Gastroesophageal sphincter (tissue), 4 donors: ENCODE results near the gene NNAT. TPM values are rescaled to one million over a fixed set of nuclear protein-coding genes. Genes with fewer than 3 reads are reported as not detected.

ENCODE experiments used
- ATAC-seq: fragments of 150-250 bp; one replicate; pipeline ENCODE4 v1.9.1; 2016; ENCODE audit warnings: mild to moderate bottlenecking, moderate library complexity
- H3K27ac ChIP-seq, 4 donors: fragments of 200-600 bp; sonication (generic) in 3 of 4; 1 replicate in 3 of 4; 2 replicates in 1 of 4; pipeline ENCODE4 v1.5.1; 2016 to 2019
- H3K27me3 ChIP-seq: fragments of 200-600 bp; sonication (generic); one replicate; pipeline ENCODE4 v1.5.1; 2019
- H3K36me3 ChIP-seq, 2 donors: fragments of 200-600 bp; sonication (generic); one replicate each; pipeline ENCODE4 v1.5.1; 2019; ENCODE audit warnings: control low read depth in 1 of 2
- H3K4me1 ChIP-seq, 3 donors: fragments of 200-600 bp; sonication (generic); 1 replicate in 2 of 3; 2 replicates in 1 of 3; pipeline ENCODE4 v1.5.1; 2016 to 2019; ENCODE audit warnings: control low read depth in 2 of 3
- H3K4me3 ChIP-seq, 2 donors: fragments of 200-600 bp; sonication (generic); one replicate each; pipeline ENCODE4 v1.5.1; 2019; ENCODE audit warnings: mild to moderate bottlenecking in 1 of 2, moderate library complexity in 1 of 2
- H3K9me3 ChIP-seq, 3 donors: fragments of 200-600 bp; sonication (generic); one replicate each; pipeline ENCODE4 v1.5.1; 2017 to 2019; ENCODE audit warnings: control low read depth in 2 of 3
- CTCF ChIP-seq, 4 experiments: fragments of 200-600 bp in 2 of 4; fragments of 450-650 bp in 2 of 4; sonication (generic) in 1 of 4; IDR thresholded peaks; one replicate each; pipeline ENCODE4 v1.5.1; 2017 to 2019; ENCODE audit warnings: antibody characterized with exemption in 4 of 4, mild to moderate bottlenecking in 2 of 4, moderate library complexity in 2 of 4
- EP300 ChIP-seq: sonication (generic); formaldehyde crosslinking; IDR thresholded peaks from one replicate; pipeline ENCODE4 v1.6.1; 2017; ENCODE audit warnings: antibody characterized with exemption, mild to moderate bottlenecking
- POLR2A ChIP-seq, 2 donors: fragments of 450-650 bp; IDR thresholded peaks; one replicate each; pipeline ENCODE4 v1.6.1; 2017; ENCODE audit warnings: antibody characterized with exemption in 2 of 2, mild to moderate bottlenecking in 2 of 2, moderate library complexity in 1 of 2
- POLR2AphosphoS5 ChIP-seq: sonication (generic); formaldehyde crosslinking; IDR thresholded peaks from one replicate; pipeline ENCODE4 v1.6.1; 2017; ENCODE audit warnings: antibody characterized with exemption
- WGBS, 2 donors: methylation state at CpG; one replicate each; pipeline ENCODE4 v1.1.5; 2018; ENCODE audit warnings: low coverage in 1 of 2; 5-methylcytosine and 5-hydroxymethylcytosine counted together
- total RNA-seq, 4 donors: library from RNA; depleted of rRNA; stranded (reverse); fragments of >200 nt; gene quantifications; one replicate each; pipeline ENCODE4 v1.1.0, GENCODE V29; 2016

NNAT gene
- total RNA-seq, 4 donors from 2014 or later: 3.3 to 8.8 (median 7.7) TPM

- ATAC-seq: no peak
These were observed 5.2 kb upstream of the NNAT start for GRCh38 chr20:37515876-37516275.

GRCh38 chr20:37516811-37517750, 4.0 kb upstream of the NNAT start:
- peak overlapping the region in 3 of 4 donors; percentile 75 to 98 (median 84) for H3K27ac ChIP-seq
- no peak for TF ChIP-seq POLR2AphosphoS5
- no peak for TF ChIP-seq POLR2A (IDR thresholded peaks at IDR 0.05)
- no peak for TF ChIP-seq CTCF (IDR thresholded peaks at IDR 0.05)
- no peak for TF ChIP-seq EP300
- H3K27me3 ChIP-seq: no peaks in the 10 kb centered on the region
- H3K4me3 ChIP-seq: no peak overlapping the region
- no peaks in the 10 kb centered on the region for H3K9me3 ChIP-seq
- ATAC-seq: no peak
- peaks cover 0 to 69% (median 18%) of the 10 kb centered on the region in 3 donors for H3K4me1 ChIP-seq
- WGBS, 2 donors: 30 to 59% methylated on average over 4 to 13 of the region's 13 CpGs
- peaks cover 0 to 73% of the 10 kb centered on the region in 2 donors for H3K36me3 ChIP-seq

More at GRCh38 chr20:37515876-37516275, 5.2 kb upstream of the NNAT start:
- Histone ChIP-seq H3K27me3 (no peaks in the 10 kb centered on the region), H3K27ac (no peak overlapping the region), H3K4me1 (peaks cover 0 to 57% (median 18%) of the 10 kb centered on the region in 3 donors), H3K36me3 (peaks cover 0 to 81% of the 10 kb centered on the region in 2 donors), H3K4me3 (no peak overlapping the region), H3K9me3 (no peaks in the 10 kb centered on the region)
- TF ChIP-seq POLR2A (IDR thresholded peaks at IDR 0.05): no peak
- no peak for TF ChIP-seq POLR2AphosphoS5
- no peak for TF ChIP-seq CTCF (IDR thresholded peaks at IDR 0.05)
- no peak for TF ChIP-seq EP300
- WGBS, 2 donors: 65 to 74% methylated on average over 2 to 4 of the region's 4 CpGs

- Histone ChIP-seq H3K4me1 (peaks cover 0 to 79% (median 18%) of the 10 kb centered on the region in 3 donors), H3K27me3 (no peaks in the 10 kb centered on the region), H3K4me3 (no peak overlapping the region), H3K27ac (peak overlapping the region in 3 of 4 donors; percentile 75 to 98 (median 84)), H3K9me3 (no peaks in the 10 kb centered on the region), H3K36me3 (peaks cover 0 to 66% of the 10 kb centered on the region in 2 donors)
- no peak for ATAC-seq
- TF ChIP-seq CTCF (IDR thresholded peaks at IDR 0.05) (no peak), EP300 (no peak), POLR2A (IDR thresholded peaks at IDR 0.05) (no peak), POLR2AphosphoS5 (no peak)
- WGBS, 2 donors: 66 to 90% methylated on average over 3 to 7 of the region's 7 CpGs
These were observed 3.0 kb upstream of the NNAT start for GRCh38 chr20:37518059-37518458.

GRCh38 chr20:37518606-37519507, 2.2 kb upstream of the NNAT start:
- WGBS, 2 donors: 16 to 56% methylated on average over 5 to 10 of the region's 30 CpGs
- ATAC-seq: peak; percentile 60
- no peaks in the 10 kb centered on the region for H3K27me3 ChIP-seq
- H3K9me3 ChIP-seq: no peaks in the 10 kb centered on the region
- TF ChIP-seq POLR2A (IDR thresholded peaks at IDR 0.05): no peak
- TF ChIP-seq EP300: no peak
- no peak for TF ChIP-seq POLR2AphosphoS5
- no peak for TF ChIP-seq CTCF (IDR thresholded peaks at IDR 0.05)
- H3K36me3 ChIP-seq: peaks cover 0 to 58% of the 10 kb centered on the region in 2 donors
- peaks cover 0 to 87% (median 21%) of the 10 kb centered on the region in 3 donors for H3K4me1 ChIP-seq
- peak overlapping the region; percentile 66 to 98 (median 87) for H3K27ac ChIP-seq
- peak overlapping the region in 1 of 2 donors; percentile 29 for H3K4me3 ChIP-seq
